IMR-90 (cell line): ENCODE data around the gene FNDC3B. TPM values are rescaled to one million over a fixed set of nuclear protein-coding genes. Genes with fewer than 3 reads are reported as not detected.
A peak's percentile ranks its signal among the peaks of the same experiment; 100 is the strongest.

Source experiments
- ATAC-seq: fragments of 200-7000 bp; cut with Tn5 transposase; 2 replicates; pipeline ENCODE4 v1.9.1; 2020; ENCODE audit warnings: low read depth, mild to moderate bottlenecking, moderate library complexity
- BruUV-seq: library from RNA; stranded (reverse); fragments of 400-500 nt; replicated peaks from 2 replicates; lab custom pipeline; 2021; lab: Mats Ljungman, UMichigan
- CTCF ChIA-PET: fragments of 300-600 bp; formaldehyde crosslinking; extraction: SDS; loops from one replicate; lab custom pipeline; 2021; ENCODE audit warnings: antibody characterized with exemption; lab: Yijun Ruan, JAX
- POLR2A ChIA-PET: fragments of 300-600 bp; sonication (Branson Sonifier 250); formaldehyde crosslinking; loops from one replicate; lab custom pipeline; 2022; ENCODE audit warnings: antibody characterized with exemption; ENCODE audit not compliant: unreplicated experiment; lab: Charles Lee
- DNase-seq: peaks from one replicate; pipeline ENCODE4 v3.0.0; 2013
- H2AFZ ChIP-seq: replicated peaks from 2 replicates; pipeline ENCODE3; 2013; ENCODE audit warnings: low read length, mild to moderate bottlenecking; ENCODE audit not compliant: poor library complexity
- H2AK5ac ChIP-seq: 2 replicates; pipeline ENCODE4 v1.6.1; 2013; ENCODE audit warnings: low read depth, low read length, inconsistent platforms
- H2AK9ac ChIP-seq: replicated peaks from 2 replicates; pipeline ENCODE3; 2013; ENCODE audit warnings: mild to moderate bottlenecking, low read depth, low read length, moderate library complexity; ENCODE audit not compliant: poor library complexity
- H2BK120ac ChIP-seq: 2 replicates; pipeline ENCODE4 v1.6.1; 2013; ENCODE audit warnings: low read depth, low read length, inconsistent platforms
- H2BK15ac ChIP-seq: 3 replicates; pipeline ENCODE4 v1.6.1; 2013; ENCODE audit warnings: low read depth, low read length, inconsistent platforms
- H2BK20ac ChIP-seq: 2 replicates; pipeline ENCODE4 v1.6.1; 2013; ENCODE audit warnings: low read depth, mild to moderate bottlenecking, inconsistent platforms, low read length, moderate library complexity
- H2BK5ac ChIP-seq: 2 replicates; pipeline ENCODE4 v1.6.1; 2013; ENCODE audit warnings: mild to moderate bottlenecking, low read depth, low read length, inconsistent platforms; ENCODE audit not compliant: poor library complexity, severe bottlenecking
- H3K14ac ChIP-seq: replicated peaks from 2 replicates; pipeline ENCODE4 v1.6.1; 2013; ENCODE audit warnings: low read depth, low read length, inconsistent platforms
- H3K18ac ChIP-seq: 2 replicates; pipeline ENCODE4 v1.6.1; 2013; ENCODE audit warnings: low read depth, low read length, control low read depth
- H3K23ac ChIP-seq: 2 replicates; pipeline ENCODE4 v1.6.1; 2013; ENCODE audit warnings: low read depth, low read length, inconsistent platforms
- H3K27ac ChIP-seq: 2 replicates; pipeline ENCODE4 v1.5.1; 2013; ENCODE audit warnings: mild to moderate bottlenecking, control low read depth, low read length; ENCODE audit not compliant: insufficient read depth
- H3K27me3 ChIP-seq: 2 replicates; pipeline ENCODE4 v1.6.1; 2013; ENCODE audit warnings: low read length; ENCODE audit not compliant: control insufficient read depth, insufficient read depth
- H3K36me3 ChIP-seq: 2 replicates; pipeline ENCODE4 v1.6.1; 2013; ENCODE audit warnings: low read length, mixed read lengths; ENCODE audit not compliant: control insufficient read depth, insufficient read depth
- H3K4ac ChIP-seq: 2 replicates; pipeline ENCODE4 v1.6.1; 2013; ENCODE audit warnings: low read depth, low read length, inconsistent platforms
- H3K4me1 ChIP-seq: 2 replicates; pipeline ENCODE4 v1.6.1; 2013; ENCODE audit warnings: low read length, mixed read lengths; ENCODE audit not compliant: control insufficient read depth, insufficient read depth
- H3K4me2 ChIP-seq: 2 replicates; pipeline ENCODE4 v1.6.1; 2013; ENCODE audit warnings: low read depth, mild to moderate bottlenecking, control low read depth, low read length, moderate library complexity
- H3K4me3 ChIP-seq: 2 replicates; pipeline ENCODE4 v1.5.1; 2013; ENCODE audit warnings: low read depth, mild to moderate bottlenecking, control low read depth, low read length, moderate library complexity; ENCODE audit not compliant: insufficient read depth
- H3K56ac ChIP-seq: 2 replicates; pipeline ENCODE4 v1.6.1; 2013; ENCODE audit warnings: low read length, inconsistent platforms; ENCODE audit not compliant: insufficient read depth; ENCODE audit errors: extremely low read depth
- H3K79me1 ChIP-seq, 2 experiments: 2 replicates each; pipeline ENCODE4 v1.6.1; 2013; ENCODE audit warnings: low read length in 2 of 2, inconsistent platforms in 1 of 2, low read depth in 1 of 2
- H3K9ac ChIP-seq: 2 replicates; pipeline ENCODE4 v1.6.1; 2013; ENCODE audit warnings: low read depth, low read length, control low read depth
- H3K9me1 ChIP-seq: 2 replicates; pipeline ENCODE4 v1.6.1; 2013; ENCODE audit warnings: low read length, inconsistent platforms; ENCODE audit not compliant: insufficient read depth
- H3K9me3 ChIP-seq: 2 replicates; pipeline ENCODE4 v1.6.1; 2013; ENCODE audit warnings: low read length; ENCODE audit not compliant: control insufficient read depth, insufficient read depth
- H4K20me1 ChIP-seq: 2 replicates; pipeline ENCODE4 v1.6.1; 2013; ENCODE audit warnings: low read length, inconsistent platforms; ENCODE audit not compliant: insufficient read depth
- H4K5ac ChIP-seq: 2 replicates; pipeline ENCODE4 v1.6.1; 2013; ENCODE audit warnings: mild to moderate bottlenecking, low read depth, low read length, control low read depth
- H4K8ac ChIP-seq, 2 experiments: 2 replicates each; pipeline ENCODE4 v1.6.1; 2013; ENCODE audit warnings: low read depth in 2 of 2, low read length in 2 of 2, control low read depth in 1 of 2, inconsistent platforms in 1 of 2
- H4K91ac ChIP-seq: 2 replicates; pipeline ENCODE4 v1.6.1; 2013; ENCODE audit warnings: low read depth, low read length, inconsistent platforms; ENCODE audit not compliant: insufficient read depth
- CEBPB ChIP-seq: IDR thresholded peaks from 2 replicates; pipeline ENCODE4 v1.6.1; 2012; ENCODE audit warnings: low read depth, low read length, improper control_type of control experiment
- RFX5 ChIP-seq: IDR thresholded peaks from 2 replicates; pipeline ENCODE4 v1.8.0; 2012; ENCODE audit warnings: low read depth, mild to moderate bottlenecking, low read length, moderate library complexity
- WGBS, 2 experiments: methylation state at CpG; one replicate each; pipeline versions ENCODE4 v1.1.5 to v1.1.7; 2013; ENCODE audit warnings: missing lambda C conversion rate in 2 of 2; ENCODE audit not compliant: insufficient read length in 1 of 2; ENCODE audit errors: extremely low coverage in 2 of 2; 5-methylcytosine and 5-hydroxymethylcytosine counted together
- dilution Hi-C: fragments of 300-500 bp; cut with HindIII; formaldehyde crosslinking; loops from one replicate; pipeline ENCODE4 v1.14.3; 2018; ENCODE audit warnings: low sequenced_read_pairs; ENCODE audit not compliant: unreplicated experiment
- in situ Hi-C: fragments of 300-500 bp; cut with MboI; formaldehyde crosslinking; loops from 3 replicates; pipeline ENCODE4 v1.14.3; 2019; ENCODE audit warnings: low sequenced_read_pairs, inconsistent platforms, mixed read lengths
- intact Hi-C: fragments of 100-400 bp; cut with micrococcal nuclease; formaldehyde crosslinking; loops from 2 replicates; pipeline ENCODE4 v1.10.0; 2022
- polyA plus RNA-seq, 3 experiments: library from polyadenylated mRNA; depleted of rRNA; stranded (reverse); fragments of >200 nt; gene quantifications; 2 replicates each; pipeline ENCODE4 v1.2.3, GENCODE V29; 2012; ENCODE audit warnings: low replicate concordance in 1 of 3
- total RNA-seq: library from RNA; depleted of rRNA; stranded (reverse); fragments of >200 nt; gene quantifications from 2 replicates; pipeline ENCODE4 v1.2.3, GENCODE V29; 2012

Gene FNDC3B
- total and polyA plus RNA-seq, 2 of the 4 experiments (the other 2 are of a cell fraction): 23.9 to 150 TPM

- Histone ChIP-seq H2AK5ac (no peak overlapping the region), H2AFZ (no peak overlapping the region), H3K4me3 (no peak overlapping the region), H3K4me2 (no peak overlapping the region), H2BK120ac (no peak overlapping the region), H3K18ac (no peak overlapping the region), H3K36me3 (peaks cover 13% of the 10 kb centered on the region), H4K8ac (no peak overlapping the region), H3K27me3 (no peaks in the 10 kb centered on the region), H3K9me3 (no peaks in the 10 kb centered on the region), H3K79me1 (peaks cover 30 to 76% of the 10 kb centered on the region in 2 experiments), H3K56ac (no peak overlapping the region), H2AK9ac (no peak overlapping the region), H3K9me1 (peaks cover 11% of the 10 kb centered on the region; the same call in 1 of the 2 replicates), H3K14ac (no peak overlapping the region), H2BK5ac (peak overlapping the region; percentile 23), H4K91ac (no peak overlapping the region), H2BK20ac (no peak overlapping the region), H3K27ac (no peak overlapping the region), H4K20me1 (peaks cover 37% of the 10 kb centered on the region; the same call in 1 of the 2 replicates), H3K23ac (no peak overlapping the region), H4K5ac (no peak overlapping the region), H3K4ac (no peak overlapping the region), H3K4me1 (peaks cover 15% of the 10 kb centered on the region), H3K9ac (no peak overlapping the region), H2BK15ac (no peak overlapping the region)
- CTCF ChIA-PET: no interaction called here
- dilution Hi-C loops: no loop called here
- in situ Hi-C loops: no loop called here
- POLR2A ChIA-PET: no interaction called here
- TF ChIP-seq CEBPB: peak; percentile 47; the same call in 1 of the 2 replicates
- TF ChIP-seq RFX5: no peak
- no TSS peak for BruUV-seq
- WGBS, 2 experiments: no CpG with 5 or more reads among the region's 2 CpGs
- peak; percentile 68 for DNase-seq
- ATAC-seq: peak; percentile 28
- intact Hi-C loops: no loop called here
These were observed 233.3 kb downstream of the FNDC3B start for GRCh38 chr3:172272698-172273097.
